ENCODE results near the gene FREM2. TPM values are rescaled to one million over a fixed set of nuclear protein-coding genes. Genes with fewer than 3 reads are reported as not detected.

The FREM2 gene
- total and polyA plus RNA-seq, 2 donors (not counting 3 experiments of a cell fraction or from before 2014, with no cell fraction given): under 0.01 TPM; not detected in 1

GRCh38 chr13:38781539-38781938, 94.7 kb downstream of the FREM2 start:
- Histone ChIP-seq H3K27ac (ENCODE audit: insufficient read depth, low read depth, low read length) (no peak overlapping the region), H3K9ac (replicated peaks; ENCODE audit: extremely low read depth, insufficient read depth, low read length) (no peak overlapping the region), H3K9me3 (replicated peaks; ENCODE audit: control insufficient read depth, insufficient read depth, low read length) (no peaks in the 10 kb centered on the region), H3K79me2 (ENCODE audit: control insufficient read depth, insufficient read depth, low read length) (no peaks in the 10 kb centered on the region), H3K9me1 (replicated peaks; ENCODE audit: control insufficient read depth, extremely low read depth, insufficient read depth, low read length) (no peaks in the 10 kb centered on the region), H3K4me1 (ENCODE audit: control insufficient read depth, extremely low read depth, insufficient read depth, low read length) (no peaks in the 10 kb centered on the region), H3K4me3 (replicated peaks in 1 of 3; ENCODE audit: insufficient read depth in 1 of 3, low read depth in 1 of 3, low read length in 3 of 3) (no peak overlapping the region), H4K20me1 (replicated peaks; ENCODE audit: control insufficient read depth, extremely low read depth, insufficient read depth, low read length) (no peaks in the 10 kb centered on the region), H3K27me3 (ENCODE audit: control insufficient read depth in 2 of 2, insufficient read depth in 2 of 2, low read length in 2 of 2) (no peaks in the 10 kb centered on the region), H3K4me2 (ENCODE audit: insufficient read depth, low read length) (no peak overlapping the region), H3K36me3 (ENCODE audit: control insufficient read depth in 2 of 2, extremely low read depth in 1 of 2, insufficient read depth in 2 of 2, low read length in 2 of 2) (no peaks in the 10 kb centered on the region), H2AFZ (ENCODE audit: low read depth, low read length) (no peak overlapping the region)
- POLR2A ChIA-PET: no interaction called here
- intact Hi-C loops (cut with micrococcal nuclease): no loop called here
- TF ChIP-seq POLR2A (IDR thresholded peaks at IDR 0.05; ENCODE audit: low read depth, low read length) (no peak), POLR2AphosphoS5 (IDR thresholded peaks at IDR 0.05; ENCODE audit: insufficient read depth, low read depth, low read length) (no peak), JUN (IDR thresholded peaks at IDR 0.05; ENCODE audit: borderline replicate concordance, insufficient read depth, insufficient read length, low read depth) (no peak), GATA2 (IDR thresholded peaks at IDR 0.05; ENCODE audit: insufficient read depth, insufficient read length, low read depth, low read length) (no peak), FOS (IDR thresholded peaks at IDR 0.05; ENCODE audit: borderline replicate concordance, insufficient read depth, low read length) (no peak), EZH2 (IDR thresholded peaks at IDR 0.05; ENCODE audit: borderline replicate concordance, low read depth, low read length, severe bottlenecking) (no peak), MYC (IDR thresholded peaks at IDR 0.05; ENCODE audit: low read depth, low read length) (no peak), CTCF (IDR thresholded peaks at IDR 0.05; ENCODE audit: extremely low read depth in 1 of 2, insufficient read depth in 1 of 2, low read depth in 1 of 2, low read length in 2 of 2) (no peak)
- TF ChIP-seq, protein P1, sequence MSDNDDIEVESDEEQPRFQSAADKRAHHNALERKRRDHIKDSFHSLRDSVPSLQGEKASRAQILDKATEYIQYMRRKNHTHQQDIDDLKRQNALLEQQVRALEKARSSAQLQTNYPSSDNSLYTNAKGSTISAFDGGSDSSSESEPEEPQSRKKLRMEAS (IDR thresholded peaks at IDR 0.05; ENCODE audit: insufficient read depth, insufficient read length): no peak
- no TSS peak for BruUV-seq (replicated peaks)
- dilution Hi-C loops (cut with MboI; ENCODE audit: extremely low pct_ligation_motif_present, low sequenced_read_pairs): no loop called here
- no peak for DNase-seq (ENCODE audit: low read depth, low spot score)
- no peak for FAIRE-seq
- CTCF ChIA-PET: no interaction called here

All from endothelial cell of umbilical vein (primary cell).